Measurements from ENCODE around the gene LITAFD.
A peak's percentile ranks its signal among the peaks of the same experiment; 100 is the strongest.

Gene LITAFD

GRCh38 chr16:8882725-8883377, 700 bp downstream of the LITAFD start:
- ATAC-seq, result no peak
- TF ChIP-seq ZNF8 (CRISPR knock-in tag; IDR thresholded peaks at IDR 0.05) (no peak), ZFP30 (CRISPR knock-in tag; IDR thresholded peaks at IDR 0.05) (no peak), ARNTL (CRISPR knock-in tag; IDR thresholded peaks at IDR 0.05; ENCODE audit: borderline replicate concordance, low read depth) (no peak), RARB (CRISPR knock-in tag; IDR thresholded peaks at IDR 0.05) (no peak), ZNF565 (CRISPR knock-in tag; conservative IDR thresholded peaks at IDR 0.05; ENCODE audit: low read depth) (no peak), CSDC2 (CRISPR knock-in tag; IDR thresholded peaks at IDR 0.05) (no peak)

- no peak for TF ChIP-seq ZNF70 (CRISPR knock-in tag; IDR thresholded peaks at IDR 0.05)
- TF ChIP-seq TCF4 (CRISPR knock-in tag; IDR thresholded peaks at IDR 0.05; ENCODE audit: borderline replicate concordance), result no peak
- TF ChIP-seq CREB5 (CRISPR knock-in tag; IDR thresholded peaks at IDR 0.05; ENCODE audit: low read depth), result no peak
- TF ChIP-seq SNAI2 (CRISPR knock-in tag; IDR thresholded peaks at IDR 0.05), result no peak
- no peak for TF ChIP-seq ESRRG (CRISPR knock-in tag; IDR thresholded peaks at IDR 0.05)
- TF ChIP-seq OSR1 (CRISPR knock-in tag; IDR thresholded peaks at IDR 0.05), result no peak
- no peak for TF ChIP-seq ZC3H10 (CRISPR knock-in tag; IDR thresholded peaks at IDR 0.05)
- TF ChIP-seq ZNF8 (CRISPR knock-in tag; IDR thresholded peaks at IDR 0.05), result no peak
- TF ChIP-seq RARB (CRISPR knock-in tag; IDR thresholded peaks at IDR 0.05), result no peak
- no peak for TF ChIP-seq ARNTL (CRISPR knock-in tag; IDR thresholded peaks at IDR 0.05; ENCODE audit: borderline replicate concordance, low read depth)
- TF ChIP-seq CSDC2 (CRISPR knock-in tag; IDR thresholded peaks at IDR 0.05), result no peak
- TF ChIP-seq TSHZ2 (CRISPR knock-in tag; IDR thresholded peaks at IDR 0.05), result no peak
- no peak for TF ChIP-seq ZFP3 (CRISPR knock-in tag; IDR thresholded peaks at IDR 0.05)
- TF ChIP-seq BACH2 (CRISPR knock-in tag; IDR thresholded peaks at IDR 0.05; ENCODE audit: borderline replicate concordance), result no peak
- TF ChIP-seq PATZ1 (CRISPR knock-in tag; IDR thresholded peaks at IDR 0.05; ENCODE audit: borderline replicate concordance), result no peak
- no peak for TF ChIP-seq ZNF565 (CRISPR knock-in tag; conservative IDR thresholded peaks at IDR 0.05; ENCODE audit: low read depth)
- TF ChIP-seq CSRNP3 (CRISPR knock-in tag; IDR thresholded peaks at IDR 0.05), result no peak
- TF ChIP-seq GLIS3 (CRISPR knock-in tag; IDR thresholded peaks at IDR 0.05), result no peak
- ATAC-seq, result peak; percentile 25
These were observed 3.8 kb downstream of the LITAFD start for GRCh38 chr16:8885674-8886592.

GRCh38 chr16:8886593-8887430, 4.7 kb downstream of the LITAFD start:
- ATAC-seq, result no peak
- no peak for TF ChIP-seq CREB5 (CRISPR knock-in tag; IDR thresholded peaks at IDR 0.05; ENCODE audit: low read depth)
- TF ChIP-seq TSHZ2 (CRISPR knock-in tag; IDR thresholded peaks at IDR 0.05), result no peak
- TF ChIP-seq ESRRG (CRISPR knock-in tag; IDR thresholded peaks at IDR 0.05), result no peak
- no peak for TF ChIP-seq BACH2 (CRISPR knock-in tag; IDR thresholded peaks at IDR 0.05; ENCODE audit: borderline replicate concordance)
- TF ChIP-seq TCF4 (CRISPR knock-in tag; IDR thresholded peaks at IDR 0.05; ENCODE audit: borderline replicate concordance), result no peak
- TF ChIP-seq ZFP3 (CRISPR knock-in tag; IDR thresholded peaks at IDR 0.05), result no peak
- no peak for TF ChIP-seq CSRNP3 (CRISPR knock-in tag; IDR thresholded peaks at IDR 0.05)
- no peak for TF ChIP-seq RARB (CRISPR knock-in tag; IDR thresholded peaks at IDR 0.05)
- TF ChIP-seq ZNF565 (CRISPR knock-in tag; conservative IDR thresholded peaks at IDR 0.05; ENCODE audit: low read depth), result no peak
- TF ChIP-seq ZNF70 (CRISPR knock-in tag; IDR thresholded peaks at IDR 0.05), result no peak
- no peak for TF ChIP-seq ARNTL (CRISPR knock-in tag; IDR thresholded peaks at IDR 0.05; ENCODE audit: borderline replicate concordance, low read depth)
